ENCODE results near the gene SMCO4.

The SMCO4 gene

GRCh38 chr11:93480756-93481155, 62.4 kb downstream of the SMCO4 start:
- H4K91ac ChIP-seq (ENCODE audit: low read length) = no peak overlapping the region
- DNase-seq = no peak
- H2BK12ac ChIP-seq (ENCODE audit: low read length in 2 of 2) = no peak overlapping the region
- no peak overlapping the region for H3K4ac ChIP-seq (ENCODE audit: low read depth in 1 of 2, low read length in 2 of 2)
- H2BK5ac ChIP-seq (ENCODE audit: low read depth, low read length, poor library complexity, severe bottlenecking) = no peak overlapping the region
- H3K4me1 ChIP-seq (ENCODE audit: control insufficient read depth, insufficient read depth, low read depth, low read length) = peaks cover 10% of the 10 kb centered on the region
- H3K23ac ChIP-seq (ENCODE audit: low read length in 2 of 2) = no peak overlapping the region
- H2BK120ac ChIP-seq (ENCODE audit: low read depth, low read length) = no peak overlapping the region
- H3K9ac ChIP-seq (ENCODE audit: low read length) = no peak overlapping the region
- H3K4me2 ChIP-seq (ENCODE audit: low read length, poor library complexity, severe bottlenecking) = no peak overlapping the region
- H2AFZ ChIP-seq (ENCODE audit: low read depth, low read length) = no peak overlapping the region
- no peak overlapping the region for H3K14ac ChIP-seq (ENCODE audit: low read length in 2 of 2)
- no peak overlapping the region for H2AK5ac ChIP-seq (ENCODE audit: low read length, severe bottlenecking)
- no peaks in the 10 kb centered on the region for H3K9me3 ChIP-seq (ENCODE audit: control insufficient read depth, low read length)
- no peak overlapping the region for H3K4me3 ChIP-seq (ENCODE audit: insufficient read depth in 1 of 2, low read depth in 1 of 2, low read length in 2 of 2)
- peaks cover 28% of the 10 kb centered on the region for H3K79me1 ChIP-seq (replicated peaks; ENCODE audit: low read length, poor library complexity, severe bottlenecking)
- H4K8ac ChIP-seq (ENCODE audit: low read length) = no peak overlapping the region
- peaks cover 0 to 21% of the 10 kb centered on the region in 2 experiments for H3K36me3 ChIP-seq (ENCODE audit: control insufficient read depth in 1 of 2, insufficient read depth in 2 of 2, low read depth in 1 of 2, low read length in 2 of 2)
- H3K27me3 ChIP-seq (ENCODE audit: control insufficient read depth in 1 of 2, insufficient read depth in 1 of 2, low read length in 2 of 2) = no peaks in the 10 kb centered on the region
- H2BK15ac ChIP-seq (ENCODE audit: low read depth, poor library complexity, severe bottlenecking) = no peak overlapping the region
- no peak overlapping the region for H3K18ac ChIP-seq (ENCODE audit: low read depth in 1 of 2, low read length in 2 of 2)
- 100% methylated on average over 1 of the region's 1 CpG for WGBS
- H3K27ac ChIP-seq (ENCODE audit: low read length, poor library complexity, severe bottlenecking) = no peak overlapping the region

GRCh38 chr11:93480256-93480655, 62.9 kb downstream of the SMCO4 start:
- Histone ChIP-seq H3K23ac (ENCODE audit: low read length in 2 of 2) (no peak overlapping the region), H3K4me1 (ENCODE audit: control insufficient read depth, insufficient read depth, low read depth, low read length) (peaks cover 9% of the 10 kb centered on the region), H3K9ac (ENCODE audit: low read length) (no peak overlapping the region), H2BK120ac (ENCODE audit: low read depth, low read length) (no peak overlapping the region), H2BK12ac (ENCODE audit: low read length in 2 of 2) (no peak overlapping the region), H3K4me2 (ENCODE audit: low read length, poor library complexity, severe bottlenecking) (no peak overlapping the region), H3K9me3 (ENCODE audit: control insufficient read depth, low read length) (no peaks in the 10 kb centered on the region), H3K18ac (ENCODE audit: low read depth in 1 of 2, low read length in 2 of 2) (no peak overlapping the region), H2AK5ac (ENCODE audit: low read length, severe bottlenecking) (no peak overlapping the region), H4K91ac (ENCODE audit: low read length) (no peak overlapping the region), H3K4me3 (ENCODE audit: insufficient read depth in 1 of 2, low read depth in 1 of 2, low read length in 2 of 2) (peak overlapping the region in 1 of 2 experiments; percentile 2), H3K36me3 (ENCODE audit: control insufficient read depth in 1 of 2, insufficient read depth in 2 of 2, low read depth in 1 of 2, low read length in 2 of 2) (peaks cover 0 to 21% of the 10 kb centered on the region in 2 experiments), H2BK5ac (ENCODE audit: low read depth, low read length, poor library complexity, severe bottlenecking) (no peak overlapping the region), H4K8ac (ENCODE audit: low read length) (no peak overlapping the region), H3K14ac (ENCODE audit: low read length in 2 of 2) (peak overlapping the region in 1 of 2 experiments; percentile 58), H2AFZ (ENCODE audit: low read depth, low read length) (no peak overlapping the region), H3K27ac (ENCODE audit: low read length, poor library complexity, severe bottlenecking) (no peak overlapping the region), H3K27me3 (ENCODE audit: control insufficient read depth in 1 of 2, insufficient read depth in 1 of 2, low read length in 2 of 2) (no peaks in the 10 kb centered on the region), H2BK15ac (ENCODE audit: low read depth, poor library complexity, severe bottlenecking) (no peak overlapping the region), H3K79me1 (replicated peaks; ENCODE audit: low read length, poor library complexity, severe bottlenecking) (peaks cover 25% of the 10 kb centered on the region), H3K4ac (ENCODE audit: low read depth in 1 of 2, low read length in 2 of 2) (no peak overlapping the region)
- 98% methylated on average over 5 of the region's 6 CpGs for WGBS
- no peak for DNase-seq

GRCh38 chr11:93478841-93479240, 64.3 kb downstream of the SMCO4 start:
- Histone ChIP-seq H2BK5ac (ENCODE audit: low read depth, low read length, poor library complexity, severe bottlenecking) (no peak overlapping the region), H3K4me1 (ENCODE audit: control insufficient read depth, insufficient read depth, low read depth, low read length) (peaks cover 6% of the 10 kb centered on the region), H4K8ac (ENCODE audit: low read length) (no peak overlapping the region), H3K27ac (ENCODE audit: low read length, poor library complexity, severe bottlenecking) (no peak overlapping the region), H3K79me1 (replicated peaks; ENCODE audit: low read length, poor library complexity, severe bottlenecking) (peaks cover 17% of the 10 kb centered on the region), H3K4me2 (ENCODE audit: low read length, poor library complexity, severe bottlenecking) (no peak overlapping the region), H3K27me3 (ENCODE audit: control insufficient read depth in 1 of 2, insufficient read depth in 1 of 2, low read length in 2 of 2) (no peaks in the 10 kb centered on the region), H2BK120ac (ENCODE audit: low read depth, low read length) (no peak overlapping the region), H3K4ac (ENCODE audit: low read depth in 1 of 2, low read length in 2 of 2) (no peak overlapping the region), H4K91ac (ENCODE audit: low read length) (no peak overlapping the region), H3K9ac (ENCODE audit: low read length) (no peak overlapping the region), H2AK5ac (ENCODE audit: low read length, severe bottlenecking) (no peak overlapping the region), H2BK15ac (ENCODE audit: low read depth, poor library complexity, severe bottlenecking) (no peak overlapping the region), H2BK12ac (ENCODE audit: low read length in 2 of 2) (no peak overlapping the region), H3K18ac (ENCODE audit: low read depth in 1 of 2, low read length in 2 of 2) (no peak overlapping the region), H3K14ac (ENCODE audit: low read length in 2 of 2) (no peak overlapping the region), H3K36me3 (ENCODE audit: control insufficient read depth in 1 of 2, insufficient read depth in 2 of 2, low read depth in 1 of 2, low read length in 2 of 2) (peaks cover 0 to 20% of the 10 kb centered on the region in 2 experiments), H3K9me3 (ENCODE audit: control insufficient read depth, low read length) (no peaks in the 10 kb centered on the region), H3K4me3 (ENCODE audit: insufficient read depth in 1 of 2, low read depth in 1 of 2, low read length in 2 of 2) (no peak overlapping the region), H2AFZ (ENCODE audit: low read depth, low read length) (no peak overlapping the region), H3K23ac (ENCODE audit: low read length in 2 of 2) (no peak overlapping the region)
- no peak for DNase-seq
- 98% methylated on average over 19 of the region's 19 CpGs for WGBS

GRCh38 chr11:93477684-93478234, 65.4 kb downstream of the SMCO4 start:
- H2BK15ac ChIP-seq (ENCODE audit: low read depth, poor library complexity, severe bottlenecking) = no peak overlapping the region
- no peak overlapping the region for H3K4ac ChIP-seq (ENCODE audit: low read depth in 1 of 2, low read length in 2 of 2)
- no peak overlapping the region for H2BK12ac ChIP-seq (ENCODE audit: low read length in 2 of 2)
- H3K9me3 ChIP-seq (ENCODE audit: control insufficient read depth, low read length) = no peaks in the 10 kb centered on the region
- peaks cover 0 to 14% of the 10 kb centered on the region in 2 experiments for H3K36me3 ChIP-seq (ENCODE audit: control insufficient read depth in 1 of 2, insufficient read depth in 2 of 2, low read depth in 1 of 2, low read length in 2 of 2)
- H3K23ac ChIP-seq (ENCODE audit: low read length in 2 of 2) = no peak overlapping the region
- H3K18ac ChIP-seq (ENCODE audit: low read depth in 1 of 2, low read length in 2 of 2) = no peak overlapping the region
- no peak overlapping the region for H2BK120ac ChIP-seq (ENCODE audit: low read depth, low read length)
- H3K4me2 ChIP-seq (ENCODE audit: low read length, poor library complexity, severe bottlenecking) = no peak overlapping the region
- H3K14ac ChIP-seq (ENCODE audit: low read length in 2 of 2) = no peak overlapping the region
- H3K4me1 ChIP-seq (ENCODE audit: control insufficient read depth, insufficient read depth, low read depth, low read length) = peaks cover 6% of the 10 kb centered on the region
- H3K27ac ChIP-seq (ENCODE audit: low read length, poor library complexity, severe bottlenecking) = no peak overlapping the region
- DNase-seq = peak; percentile 8
- no peak overlapping the region for H4K91ac ChIP-seq (ENCODE audit: low read length)
- H4K8ac ChIP-seq (ENCODE audit: low read length) = no peak overlapping the region
- H3K9ac ChIP-seq (ENCODE audit: low read length) = no peak overlapping the region
- WGBS = 79% methylated on average over 11 of the region's 11 CpGs
- no peak overlapping the region for H2BK5ac ChIP-seq (ENCODE audit: low read depth, low read length, poor library complexity, severe bottlenecking)
- H3K4me3 ChIP-seq (ENCODE audit: insufficient read depth in 1 of 2, low read depth in 1 of 2, low read length in 2 of 2) = no peak overlapping the region
- no peak overlapping the region for H2AFZ ChIP-seq (ENCODE audit: low read depth, low read length)
- peaks cover 12% of the 10 kb centered on the region for H3K79me1 ChIP-seq (replicated peaks; ENCODE audit: low read length, poor library complexity, severe bottlenecking)
- no peak overlapping the region for H2AK5ac ChIP-seq (ENCODE audit: low read length, severe bottlenecking)
- H3K27me3 ChIP-seq (ENCODE audit: control insufficient read depth in 1 of 2, insufficient read depth in 1 of 2, low read length in 2 of 2) = no peaks in the 10 kb centered on the region

Data from mesenchymal stem cell (in vitro differentiated cells and primary cell).